ENCODE data around the gene MID1.

MID1 gene

DNA sequence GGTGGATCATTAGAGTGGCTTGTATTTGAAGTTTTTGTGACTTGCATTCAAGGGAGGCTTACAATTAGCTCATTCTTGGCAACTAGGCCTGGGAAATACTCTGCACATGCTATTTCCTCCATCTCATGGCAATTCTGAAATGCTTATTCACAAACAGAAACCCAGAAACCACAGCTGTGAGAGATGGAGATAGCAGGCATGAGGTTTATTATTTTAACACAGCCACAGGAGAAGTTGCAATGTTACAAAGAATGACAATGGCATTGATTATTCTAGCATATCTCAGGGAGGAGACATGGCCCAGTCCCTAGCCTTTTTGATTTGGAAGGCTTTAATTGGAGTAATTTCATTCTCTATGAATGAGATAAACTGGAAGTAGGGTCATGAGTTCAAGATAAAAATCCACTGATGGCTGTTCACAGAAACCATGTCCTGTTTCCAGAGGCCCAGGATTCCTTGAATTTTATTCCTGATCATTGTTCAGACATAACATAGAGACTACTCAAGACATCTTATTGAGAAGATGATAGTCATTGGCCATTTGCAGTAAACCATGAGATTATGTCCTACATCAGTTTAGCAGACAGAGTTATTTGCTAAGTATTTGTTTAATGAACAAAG lies 123.9 kb downstream of the MID1 start:
- no peaks in the 10 kb centered on the region for H3K27me3 ChIP-seq (ENCODE audit: control insufficient read depth in 1 of 2, insufficient read depth in 2 of 2, low read length in 2 of 2)
- no peak overlapping the region for H3K27ac ChIP-seq (ENCODE audit: low read length)
- no peaks in the 10 kb centered on the region for H3K9me3 ChIP-seq (ENCODE audit: control insufficient read depth in 2 of 2, low read length in 2 of 2)
- H3K4me3 ChIP-seq (ENCODE audit: low read length in 2 of 2), result no peak overlapping the region
- H3K9ac ChIP-seq (ENCODE audit: low read length in 2 of 2), result no peak overlapping the region
- no peaks in the 10 kb centered on the region for H3K36me3 ChIP-seq (ENCODE audit: control insufficient read depth in 2 of 2, insufficient read depth in 2 of 2, low read length in 2 of 2)
- H3K4me1 ChIP-seq (ENCODE audit: control insufficient read depth, insufficient read depth, low read length), result no peaks in the 10 kb centered on the region

DNA sequence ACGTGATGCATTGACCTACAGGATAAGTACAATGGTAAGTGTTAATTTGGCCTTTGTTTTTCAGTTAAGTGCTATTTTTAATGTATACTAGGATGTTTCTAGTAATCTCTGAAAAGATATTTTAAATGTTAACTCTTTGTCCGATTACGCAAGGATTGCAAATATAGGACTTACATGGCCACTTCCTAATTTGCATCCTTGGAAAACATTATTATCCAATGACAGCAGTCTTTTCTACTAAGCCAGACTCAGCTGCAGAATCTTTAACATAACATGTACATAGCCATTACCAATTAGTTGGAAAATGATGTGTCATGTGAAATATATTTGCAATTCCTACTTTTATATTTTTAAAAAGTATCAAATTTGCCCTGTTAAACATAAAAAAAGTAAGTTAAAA lies 124.7 kb downstream of the MID1 start:
- H3K27ac ChIP-seq (ENCODE audit: low read length), result no peak overlapping the region
- no peaks in the 10 kb centered on the region for H3K36me3 ChIP-seq (ENCODE audit: control insufficient read depth in 2 of 2, insufficient read depth in 2 of 2, low read length in 2 of 2)
- no peaks in the 10 kb centered on the region for H3K4me1 ChIP-seq (ENCODE audit: control insufficient read depth, insufficient read depth, low read length)
- no peak overlapping the region for H3K4me3 ChIP-seq (ENCODE audit: low read length in 2 of 2)
- no peaks in the 10 kb centered on the region for H3K27me3 ChIP-seq (ENCODE audit: control insufficient read depth in 1 of 2, insufficient read depth in 2 of 2, low read length in 2 of 2)
- H3K9me3 ChIP-seq (ENCODE audit: control insufficient read depth in 2 of 2, low read length in 2 of 2), result no peaks in the 10 kb centered on the region
- no peak overlapping the region for H3K9ac ChIP-seq (ENCODE audit: low read length in 2 of 2)

DNA sequence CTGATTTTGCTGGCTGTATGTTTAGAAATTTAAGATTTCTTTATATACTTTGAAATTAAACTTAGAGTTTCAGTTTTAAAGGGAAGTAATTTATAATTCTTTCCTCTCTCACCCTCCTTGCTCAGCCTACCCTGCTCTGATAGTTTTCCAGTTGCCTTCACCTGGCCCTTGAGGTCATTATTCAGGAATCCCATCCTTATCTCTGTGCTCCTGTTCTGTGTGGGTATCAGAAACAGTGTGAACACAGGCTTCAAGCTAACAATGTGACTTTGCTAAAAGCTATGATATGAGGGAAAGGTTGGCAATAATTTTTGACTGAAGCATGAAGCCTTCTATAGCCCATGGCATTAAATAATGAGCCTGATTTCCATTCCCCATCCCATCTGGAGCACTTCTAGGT lies 128.1 kb downstream of the MID1 start:
- H3K4me3 ChIP-seq (ENCODE audit: low read length in 2 of 2), result no peak overlapping the region
- H3K4me1 ChIP-seq (ENCODE audit: control insufficient read depth, insufficient read depth, low read length), result no peaks in the 10 kb centered on the region
- no peaks in the 10 kb centered on the region for H3K36me3 ChIP-seq (ENCODE audit: control insufficient read depth in 2 of 2, insufficient read depth in 2 of 2, low read length in 2 of 2)
- H3K9me3 ChIP-seq (ENCODE audit: control insufficient read depth in 2 of 2, low read length in 2 of 2), result no peaks in the 10 kb centered on the region
- H3K9ac ChIP-seq (ENCODE audit: low read length in 2 of 2), result no peak overlapping the region
- no peak overlapping the region for H3K27ac ChIP-seq (ENCODE audit: low read length)
- H3K27me3 ChIP-seq (ENCODE audit: control insufficient read depth in 1 of 2, insufficient read depth in 2 of 2, low read length in 2 of 2), result no peaks in the 10 kb centered on the region

DNA sequence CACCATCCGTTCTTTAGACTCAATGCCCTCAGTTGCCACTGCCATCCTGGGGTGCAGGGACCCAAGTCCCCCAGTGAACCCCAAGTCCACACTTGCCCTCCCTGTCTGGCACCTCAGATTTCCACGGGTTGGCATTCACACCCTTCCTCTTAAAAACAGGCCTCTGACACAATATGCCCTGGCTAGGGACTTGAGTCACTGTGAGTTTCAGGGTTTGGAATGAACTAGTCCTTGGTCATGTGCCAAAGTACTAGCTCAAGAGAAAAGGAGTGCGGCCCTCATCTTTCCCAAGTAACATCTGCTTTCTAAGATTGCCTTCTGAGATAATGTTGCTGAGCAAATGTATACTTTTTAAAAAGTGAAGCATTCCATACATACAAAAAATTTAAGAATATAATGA lies 134.0 kb downstream of the MID1 start:
- Histone ChIP-seq H3K4me1 (ENCODE audit: control insufficient read depth, insufficient read depth, low read length) (no peaks in the 10 kb centered on the region), H3K9ac (ENCODE audit: low read length in 2 of 2) (no peak overlapping the region), H3K4me3 (ENCODE audit: low read length in 2 of 2) (no peak overlapping the region), H3K36me3 (ENCODE audit: control insufficient read depth in 2 of 2, insufficient read depth in 2 of 2, low read length in 2 of 2) (no peaks in the 10 kb centered on the region), H3K27ac (ENCODE audit: low read length) (no peak overlapping the region), H3K9me3 (ENCODE audit: control insufficient read depth in 2 of 2, low read length in 2 of 2) (no peaks in the 10 kb centered on the region), H3K27me3 (ENCODE audit: control insufficient read depth in 1 of 2, insufficient read depth in 2 of 2, low read length in 2 of 2) (no peaks in the 10 kb centered on the region)

DNA sequence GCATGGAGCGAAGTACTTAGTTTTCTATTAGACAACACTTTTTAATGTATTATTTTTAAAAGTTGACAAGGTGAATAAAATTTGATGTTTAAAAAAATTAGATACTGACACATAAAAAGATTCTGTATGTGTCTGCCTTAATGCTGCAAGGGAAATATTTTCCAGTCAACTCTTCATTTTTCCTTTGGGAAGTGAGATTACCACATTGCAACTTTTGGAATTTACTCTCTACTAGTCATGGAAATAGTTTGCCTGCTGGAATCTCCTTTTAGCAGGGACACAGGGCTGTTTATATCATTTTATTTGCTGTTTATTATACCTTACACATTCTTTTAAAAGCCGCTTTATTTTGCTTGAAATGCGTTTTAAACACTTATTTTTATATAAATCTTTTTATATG lies 135.1 kb downstream of the MID1 start:
- Histone ChIP-seq H3K4me1 (ENCODE audit: control insufficient read depth, insufficient read depth, low read length) (no peaks in the 10 kb centered on the region), H3K9ac (ENCODE audit: low read length in 2 of 2) (no peak overlapping the region), H3K27ac (ENCODE audit: low read length) (no peak overlapping the region), H3K36me3 (ENCODE audit: control insufficient read depth in 2 of 2, insufficient read depth in 2 of 2, low read length in 2 of 2) (no peaks in the 10 kb centered on the region), H3K9me3 (ENCODE audit: control insufficient read depth in 2 of 2, low read length in 2 of 2) (no peaks in the 10 kb centered on the region), H3K27me3 (ENCODE audit: control insufficient read depth in 1 of 2, insufficient read depth in 2 of 2, low read length in 2 of 2) (no peaks in the 10 kb centered on the region), H3K4me3 (ENCODE audit: low read length in 2 of 2) (no peak overlapping the region)

DNA sequence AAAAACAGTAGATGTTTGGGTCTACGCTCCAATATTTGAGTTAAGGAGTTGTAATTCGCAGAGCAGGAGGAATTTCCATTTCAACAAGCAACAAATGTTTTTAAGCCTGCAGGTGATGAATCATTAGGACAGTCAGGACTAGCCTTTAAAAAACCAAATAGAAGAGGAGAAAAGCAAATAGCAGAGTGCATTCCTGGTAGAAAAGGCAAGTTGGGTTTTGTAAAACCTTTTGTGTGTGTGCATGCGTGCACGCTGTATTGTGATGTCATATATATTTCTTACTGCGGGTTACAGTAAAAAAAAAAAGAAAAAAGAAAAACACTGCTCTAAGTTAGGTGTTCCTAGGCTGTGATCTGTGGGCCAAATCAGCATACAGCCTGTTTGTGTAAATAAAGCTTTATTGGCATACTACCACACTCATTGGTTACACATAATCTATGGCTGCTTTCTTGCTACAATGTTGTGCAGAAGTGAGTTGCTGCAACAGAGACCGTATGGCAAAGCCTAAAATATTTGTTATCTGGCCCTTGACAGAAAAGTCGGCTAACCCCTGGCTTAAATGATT lies 135.6 kb downstream of the MID1 start:
- Histone ChIP-seq H3K27ac (ENCODE audit: low read length) (no peak overlapping the region), H3K9ac (ENCODE audit: low read length in 2 of 2) (no peak overlapping the region), H3K4me3 (ENCODE audit: low read length in 2 of 2) (no peak overlapping the region), H3K9me3 (ENCODE audit: control insufficient read depth in 2 of 2, low read length in 2 of 2) (no peaks in the 10 kb centered on the region), H3K36me3 (ENCODE audit: control insufficient read depth in 2 of 2, insufficient read depth in 2 of 2, low read length in 2 of 2) (no peaks in the 10 kb centered on the region), H3K4me1 (ENCODE audit: control insufficient read depth, insufficient read depth, low read length) (no peaks in the 10 kb centered on the region), H3K27me3 (ENCODE audit: control insufficient read depth in 1 of 2, insufficient read depth in 2 of 2, low read length in 2 of 2) (no peaks in the 10 kb centered on the region)

DNA sequence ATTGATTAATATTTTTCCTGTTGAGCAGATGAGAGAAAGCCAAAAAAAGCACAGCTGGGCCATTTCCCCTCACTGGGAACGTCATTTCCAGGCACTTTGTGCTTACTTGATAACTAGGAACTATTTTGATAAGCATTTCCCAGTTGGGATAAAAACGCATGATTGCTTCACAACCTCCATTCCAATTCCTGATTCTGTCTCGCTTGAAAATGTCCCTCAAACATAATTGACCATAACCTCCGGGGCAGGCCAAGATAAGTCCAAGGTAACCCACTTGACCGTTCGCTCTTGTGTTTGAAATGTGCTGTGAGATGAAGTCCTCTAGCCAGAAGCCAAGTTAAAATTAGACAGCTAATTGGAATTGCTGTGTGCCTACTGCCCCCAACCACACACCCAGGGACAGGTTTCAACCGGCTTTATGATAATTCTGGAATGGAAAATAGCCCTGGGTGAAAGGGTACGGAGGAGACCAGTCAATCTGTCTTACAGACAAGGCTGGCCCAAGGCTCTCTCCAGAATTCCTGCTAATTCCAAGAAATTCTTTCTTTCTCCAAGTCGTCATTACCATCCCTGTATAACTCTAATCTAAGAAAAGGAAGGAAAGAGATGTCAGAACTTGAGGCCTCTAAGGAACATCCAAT lies 137.1 kb downstream of the MID1 start:
- Histone ChIP-seq H3K27ac (ENCODE audit: low read length) (no peak overlapping the region), H3K4me3 (ENCODE audit: low read length in 2 of 2) (no peak overlapping the region), H3K9ac (ENCODE audit: low read length in 2 of 2) (no peak overlapping the region), H3K4me1 (ENCODE audit: control insufficient read depth, insufficient read depth, low read length) (no peaks in the 10 kb centered on the region), H3K9me3 (ENCODE audit: control insufficient read depth in 2 of 2, low read length in 2 of 2) (no peaks in the 10 kb centered on the region), H3K36me3 (ENCODE audit: control insufficient read depth in 2 of 2, insufficient read depth in 2 of 2, low read length in 2 of 2) (no peaks in the 10 kb centered on the region), H3K27me3 (ENCODE audit: control insufficient read depth in 1 of 2, insufficient read depth in 2 of 2, low read length in 2 of 2) (no peaks in the 10 kb centered on the region)

DNA sequence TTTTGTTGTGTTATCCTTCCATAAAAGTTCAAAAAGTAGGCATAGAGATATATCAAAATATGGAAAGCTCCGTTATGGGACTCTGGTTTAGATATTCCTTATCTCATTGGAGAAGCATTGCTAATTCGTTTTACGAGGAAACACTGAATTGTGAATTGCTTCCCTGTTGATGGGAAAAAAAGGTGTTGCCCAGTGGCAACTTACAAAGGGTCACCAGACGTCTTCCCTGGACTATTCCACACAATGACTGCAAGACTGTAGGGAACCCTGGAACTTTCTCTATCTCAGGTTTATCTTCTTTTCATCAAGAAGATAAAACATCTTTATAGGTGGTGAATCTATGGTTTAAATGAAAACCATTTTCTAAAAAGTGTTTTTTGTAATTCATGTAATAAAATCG lies 137.7 kb downstream of the MID1 start:
- Histone ChIP-seq H3K27ac (ENCODE audit: low read length) (no peak overlapping the region), H3K27me3 (ENCODE audit: control insufficient read depth in 1 of 2, insufficient read depth in 2 of 2, low read length in 2 of 2) (no peaks in the 10 kb centered on the region), H3K9me3 (ENCODE audit: control insufficient read depth in 2 of 2, low read length in 2 of 2) (no peaks in the 10 kb centered on the region), H3K36me3 (ENCODE audit: control insufficient read depth in 2 of 2, insufficient read depth in 2 of 2, low read length in 2 of 2) (no peaks in the 10 kb centered on the region), H3K4me3 (ENCODE audit: low read length in 2 of 2) (no peak overlapping the region), H3K9ac (ENCODE audit: low read length in 2 of 2) (no peak overlapping the region), H3K4me1 (ENCODE audit: control insufficient read depth, insufficient read depth, low read length) (no peaks in the 10 kb centered on the region)

DNA sequence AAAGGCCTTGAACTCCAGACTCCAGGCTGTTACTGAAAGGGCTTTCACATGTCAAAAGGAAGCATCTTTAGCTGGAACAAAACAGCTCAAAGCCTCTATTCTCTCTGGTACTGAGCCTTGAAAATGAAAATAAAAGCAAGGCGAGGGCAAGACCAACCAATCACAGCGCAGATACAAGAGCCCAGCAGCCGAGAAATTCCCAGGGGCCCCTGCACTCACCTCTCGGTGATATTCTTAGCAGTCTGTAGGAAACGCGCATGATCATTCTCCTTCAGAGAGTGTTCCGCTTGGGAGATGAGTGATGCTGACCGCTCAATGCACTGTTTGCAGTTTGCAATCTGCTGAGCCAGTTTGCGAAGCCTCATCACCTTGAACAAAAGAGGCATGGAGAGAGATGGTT lies 138.1 kb downstream of the MID1 start:
- no peak overlapping the region for H3K9ac ChIP-seq (ENCODE audit: low read length in 2 of 2)
- H3K4me3 ChIP-seq (ENCODE audit: low read length in 2 of 2), result no peak overlapping the region
- no peak overlapping the region for H3K27ac ChIP-seq (ENCODE audit: low read length)
- H3K9me3 ChIP-seq (ENCODE audit: control insufficient read depth in 2 of 2, low read length in 2 of 2), result peaks cover 0 to 3% of the 10 kb centered on the region in 2 donors
- H3K4me1 ChIP-seq (ENCODE audit: control insufficient read depth, insufficient read depth, low read length), result no peaks in the 10 kb centered on the region
- H3K27me3 ChIP-seq (ENCODE audit: control insufficient read depth in 1 of 2, insufficient read depth in 2 of 2, low read length in 2 of 2), result no peaks in the 10 kb centered on the region
- no peaks in the 10 kb centered on the region for H3K36me3 ChIP-seq (ENCODE audit: control insufficient read depth in 2 of 2, insufficient read depth in 2 of 2, low read length in 2 of 2)

DNA sequence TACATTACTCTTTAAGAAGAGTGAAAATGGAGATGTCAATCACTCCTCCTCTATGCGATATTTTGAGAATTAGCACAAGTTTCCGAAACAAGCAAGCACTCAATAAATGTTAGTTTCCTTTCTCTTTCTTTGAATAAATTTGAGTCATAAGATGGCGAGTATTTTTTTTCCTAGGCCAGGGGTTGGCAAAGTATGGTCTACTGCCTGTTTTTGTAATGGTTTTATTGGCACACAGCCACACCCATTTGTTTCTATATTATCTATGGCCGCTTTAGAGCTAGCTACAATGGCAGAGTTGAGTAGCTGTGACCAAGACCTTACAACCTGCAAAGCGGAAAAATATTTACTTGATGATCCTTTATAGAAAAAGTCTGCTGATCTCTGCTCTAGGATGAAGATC lies 139.5 kb downstream of the MID1 start:
- H3K4me3 ChIP-seq (ENCODE audit: low read length in 2 of 2), result no peak overlapping the region
- no peak overlapping the region for H3K9ac ChIP-seq (ENCODE audit: low read length in 2 of 2)
- no peaks in the 10 kb centered on the region for H3K4me1 ChIP-seq (ENCODE audit: control insufficient read depth, insufficient read depth, low read length)
- H3K27me3 ChIP-seq (ENCODE audit: control insufficient read depth in 1 of 2, insufficient read depth in 2 of 2, low read length in 2 of 2), result no peaks in the 10 kb centered on the region
- peaks cover 0 to 3% of the 10 kb centered on the region in 2 donors for H3K9me3 ChIP-seq (ENCODE audit: control insufficient read depth in 2 of 2, low read length in 2 of 2)
- no peaks in the 10 kb centered on the region for H3K36me3 ChIP-seq (ENCODE audit: control insufficient read depth in 2 of 2, insufficient read depth in 2 of 2, low read length in 2 of 2)
- no peak overlapping the region for H3K27ac ChIP-seq (ENCODE audit: low read length)

DNA sequence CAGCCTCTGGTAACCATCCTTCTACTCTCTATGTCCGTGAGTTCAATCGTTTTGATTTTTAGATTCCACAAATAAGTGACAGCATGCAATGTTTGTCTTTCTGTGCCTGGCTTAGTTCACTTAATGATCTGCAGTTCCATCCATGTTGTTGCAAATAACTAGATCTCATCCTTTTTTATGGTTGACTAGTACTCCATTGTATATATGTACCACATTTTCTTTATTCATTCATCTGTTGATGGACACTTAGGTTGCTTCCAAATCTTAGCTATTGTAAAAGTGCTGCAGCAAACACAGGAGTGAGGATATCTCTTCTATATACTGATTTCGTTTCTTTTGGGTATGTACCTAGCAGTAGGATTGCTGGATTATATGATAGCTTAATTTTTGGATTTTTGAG lies 140.9 kb downstream of the MID1 start:
- Histone ChIP-seq H3K9ac (ENCODE audit: low read length in 2 of 2) (no peak overlapping the region), H3K4me3 (ENCODE audit: low read length in 2 of 2) (no peak overlapping the region), H3K36me3 (ENCODE audit: control insufficient read depth in 2 of 2, insufficient read depth in 2 of 2, low read length in 2 of 2) (no peaks in the 10 kb centered on the region), H3K27ac (ENCODE audit: low read length) (no peak overlapping the region), H3K27me3 (ENCODE audit: control insufficient read depth in 1 of 2, insufficient read depth in 2 of 2, low read length in 2 of 2) (no peaks in the 10 kb centered on the region), H3K4me1 (ENCODE audit: control insufficient read depth, insufficient read depth, low read length) (no peaks in the 10 kb centered on the region), H3K9me3 (ENCODE audit: control insufficient read depth in 2 of 2, low read length in 2 of 2) (peaks cover 0 to 3% of the 10 kb centered on the region in 2 donors)
